VCaP (cell line): Measurements from ENCODE around the gene KLF4.
A peak's percentile ranks its signal among the peaks of the same experiment; 100 is the strongest.

Experiments used
- H3K27ac ChIP-seq: fragments of 450-650 bp; 2 replicates; pipeline ENCODE4 v1.5.1; 2017
- TF ChIP-seq, protein P1 (sequence below): fragments of 450-650 bp; conservative IDR thresholded peaks from 2 replicates; pipeline ENCODE4 v1.5.1; 2017; ENCODE audit warnings: mild to moderate bottlenecking, moderate library complexity

Gene KLF4

DNA sequence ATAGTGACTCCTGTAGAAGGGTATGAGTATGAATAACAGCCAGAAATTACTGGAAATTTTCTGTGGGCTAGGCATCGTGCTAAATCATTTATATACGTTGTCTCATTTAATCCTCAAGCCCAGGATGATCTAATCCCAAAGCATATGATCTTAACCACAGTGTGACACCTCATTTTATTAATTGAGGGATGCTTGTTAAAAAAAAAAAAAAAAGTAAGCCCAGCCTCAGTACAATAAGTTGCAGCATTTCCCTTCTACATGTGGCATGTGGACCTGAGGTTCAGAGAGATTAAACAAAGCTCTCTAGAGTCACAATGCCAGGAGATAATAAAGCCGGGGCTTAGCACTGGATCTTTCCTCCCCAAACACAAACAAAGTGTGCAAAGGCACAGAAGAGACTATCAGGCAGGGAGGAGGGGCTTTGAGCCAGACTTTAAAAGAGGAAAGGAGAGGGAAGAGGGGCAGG, 49.5 kb downstream of the KLF4 start:
- peak overlapping the region; percentile 75 for H3K27ac ChIP-seq
- TF ChIP-seq, protein P1, sequence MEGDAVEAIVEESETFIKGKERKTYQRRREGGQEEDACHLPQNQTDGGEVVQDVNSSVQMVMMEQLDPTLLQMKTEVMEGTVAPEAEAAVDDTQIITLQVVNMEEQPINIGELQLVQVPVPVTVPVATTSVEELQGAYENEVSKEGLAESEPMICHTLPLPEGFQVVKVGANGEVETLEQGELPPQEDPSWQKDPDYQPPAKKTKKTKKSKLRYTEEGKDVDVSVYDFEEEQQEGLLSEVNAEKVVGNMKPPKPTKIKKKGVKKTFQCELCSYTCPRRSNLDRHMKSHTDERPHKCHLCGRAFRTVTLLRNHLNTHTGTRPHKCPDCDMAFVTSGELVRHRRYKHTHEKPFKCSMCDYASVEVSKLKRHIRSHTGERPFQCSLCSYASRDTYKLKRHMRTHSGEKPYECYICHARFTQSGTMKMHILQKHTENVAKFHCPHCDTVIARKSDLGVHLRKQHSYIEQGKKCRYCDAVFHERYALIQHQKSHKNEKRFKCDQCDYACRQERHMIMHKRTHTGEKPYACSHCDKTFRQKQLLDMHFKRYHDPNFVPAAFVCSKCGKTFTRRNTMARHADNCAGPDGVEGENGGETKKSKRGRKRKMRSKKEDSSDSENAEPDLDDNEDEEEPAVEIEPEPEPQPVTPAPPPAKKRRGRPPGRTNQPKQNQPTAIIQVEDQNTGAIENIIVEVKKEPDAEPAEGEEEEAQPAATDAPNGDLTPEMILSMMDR, result no peak

DNA sequence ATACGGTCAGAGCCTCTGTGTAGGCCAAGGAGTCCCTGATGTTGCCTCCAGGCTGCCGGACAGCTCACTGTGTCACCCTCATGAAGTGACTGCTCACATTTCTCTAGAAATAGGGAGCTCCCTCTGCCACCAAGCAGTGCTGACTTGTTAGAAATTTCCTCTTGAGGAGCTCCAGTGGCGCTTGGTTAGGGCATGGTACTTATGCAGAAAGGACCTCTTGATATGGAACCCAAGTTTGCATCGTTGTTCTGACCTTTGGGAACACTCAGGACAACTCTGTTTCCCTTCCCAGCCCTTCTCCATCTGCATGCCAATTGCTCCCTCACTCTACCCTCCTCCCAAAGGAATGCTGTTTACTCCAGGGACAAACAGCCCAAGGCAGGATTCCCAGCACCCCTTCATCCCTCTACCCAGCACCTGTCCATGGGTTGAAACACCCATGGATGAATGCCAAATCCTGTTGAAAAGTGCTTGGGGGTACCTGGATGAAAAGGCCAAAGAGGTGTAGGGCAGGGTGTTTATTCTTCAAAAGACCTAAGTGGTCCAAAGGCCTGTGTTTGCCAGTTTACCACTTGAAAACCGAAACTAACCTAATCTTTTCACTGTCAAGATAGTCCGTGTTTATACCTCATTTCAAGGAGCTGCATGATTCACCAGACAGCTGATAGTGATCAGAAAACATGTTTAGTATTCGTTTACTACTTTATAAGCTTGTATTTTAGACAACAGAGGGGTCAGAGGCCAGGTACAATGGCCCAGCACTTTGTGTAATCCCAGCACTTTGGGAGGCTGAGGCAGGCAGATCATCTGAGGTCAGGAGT, 51.1 kb downstream of the KLF4 start:
- TF ChIP-seq, protein P1, result no peak
- peak overlapping the region; percentile 75 for H3K27ac ChIP-seq

DNA sequence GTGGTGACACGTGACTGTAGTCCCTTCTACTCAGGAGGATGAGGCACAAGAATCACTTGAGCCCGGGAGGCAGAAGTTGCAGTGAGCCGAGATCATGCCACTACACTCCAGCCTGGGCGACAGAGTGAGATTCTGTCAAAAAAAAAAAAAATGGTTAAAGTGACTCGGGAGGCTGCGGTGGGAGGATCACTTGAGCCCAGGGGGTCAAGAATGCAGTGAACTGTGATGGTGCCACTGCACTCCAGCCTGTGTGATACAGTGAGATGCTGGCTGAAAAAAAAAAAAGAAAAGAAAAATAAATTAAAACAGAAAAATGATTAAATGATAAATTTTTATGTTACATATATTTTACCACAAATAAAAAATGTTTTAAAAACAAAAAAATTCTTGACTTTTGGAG, 51.9 kb downstream of the KLF4 start:
- TF ChIP-seq, protein P1, result no peak
- peak overlapping the region; percentile 75 for H3K27ac ChIP-seq

DNA sequence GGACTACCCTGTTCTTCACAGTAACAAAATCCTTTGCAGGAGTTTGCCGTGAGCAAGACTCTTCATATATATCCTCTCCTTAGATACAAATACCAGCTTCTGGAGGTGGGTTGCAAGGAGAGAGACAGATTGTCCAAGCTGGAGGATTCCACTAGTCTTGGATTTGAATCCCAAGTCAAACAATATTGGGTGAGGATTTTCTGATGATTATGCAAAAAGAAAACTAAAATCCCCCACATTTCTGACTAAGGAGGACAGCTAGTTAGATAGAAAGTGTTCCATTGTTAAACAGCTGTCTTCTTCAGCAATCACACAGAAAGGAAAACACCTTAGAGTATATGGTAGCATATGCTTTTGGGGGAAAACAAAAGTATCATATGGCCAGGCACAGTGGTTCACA, 54.2 kb downstream of the KLF4 start:
- TF ChIP-seq, protein P1, result no peak

More for the DNA sequence above, 54.2 kb downstream of the KLF4 start:
- peak overlapping the region; percentile 99; the same call in 1 of the 2 replicates for H3K27ac ChIP-seq
